Esophagus muscularis mucosa (tissue), 3 donors: Measurements from ENCODE around the gene VPS13D.

Source experiments
- POLR2A ChIP-seq: fragments of 450-650 bp; IDR thresholded peaks from one replicate; pipeline ENCODE4 v1.6.1; 2017; ENCODE audit warnings: antibody characterized with exemption, moderate library complexity, mild to moderate bottlenecking, low read depth
- TF ChIP-seq, protein P1 (sequence below), 3 experiments: fragments of 200-600 bp in 2 of 3; fragments of 450-650 bp in 1 of 3; sonication (generic) in 2 of 3; IDR thresholded peaks; one replicate each; pipeline ENCODE4 v1.5.1; 2017 to 2019; ENCODE audit warnings: antibody characterized with exemption in 3 of 3, mild to moderate bottlenecking in 2 of 3, moderate library complexity in 1 of 3

DNA sequence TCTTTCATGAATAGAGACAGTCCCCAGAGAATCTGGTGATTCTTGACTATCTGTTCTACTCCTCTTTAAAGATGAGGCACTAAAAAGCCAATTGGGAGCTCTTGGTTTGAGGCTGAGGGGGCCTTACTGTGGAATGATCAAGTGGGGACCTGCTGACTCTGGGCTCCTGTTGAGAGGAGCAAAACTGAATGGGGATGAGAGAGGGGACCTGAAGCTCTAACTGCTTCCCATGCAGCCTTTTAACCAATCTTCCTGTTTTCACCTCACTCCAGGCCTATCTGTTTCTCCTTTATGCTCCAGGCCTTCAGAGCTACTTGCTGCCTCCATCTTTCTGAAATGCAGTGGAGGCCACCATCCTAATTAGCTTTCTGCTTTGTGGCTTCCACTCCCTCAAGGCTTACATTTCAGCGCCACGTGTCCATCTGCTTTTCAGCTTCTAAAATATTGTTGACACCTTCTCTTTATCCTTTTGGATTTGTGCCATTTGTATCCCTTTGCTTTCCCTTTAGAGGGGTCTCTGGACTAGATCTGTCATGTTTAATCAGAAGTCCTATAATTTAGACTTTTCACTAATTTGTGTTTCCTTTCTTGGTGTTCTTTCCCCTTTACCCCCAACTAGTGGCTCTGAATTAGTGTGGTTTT, 242.4 kb downstream of the VPS13D start:
- TF ChIP-seq, protein P1, sequence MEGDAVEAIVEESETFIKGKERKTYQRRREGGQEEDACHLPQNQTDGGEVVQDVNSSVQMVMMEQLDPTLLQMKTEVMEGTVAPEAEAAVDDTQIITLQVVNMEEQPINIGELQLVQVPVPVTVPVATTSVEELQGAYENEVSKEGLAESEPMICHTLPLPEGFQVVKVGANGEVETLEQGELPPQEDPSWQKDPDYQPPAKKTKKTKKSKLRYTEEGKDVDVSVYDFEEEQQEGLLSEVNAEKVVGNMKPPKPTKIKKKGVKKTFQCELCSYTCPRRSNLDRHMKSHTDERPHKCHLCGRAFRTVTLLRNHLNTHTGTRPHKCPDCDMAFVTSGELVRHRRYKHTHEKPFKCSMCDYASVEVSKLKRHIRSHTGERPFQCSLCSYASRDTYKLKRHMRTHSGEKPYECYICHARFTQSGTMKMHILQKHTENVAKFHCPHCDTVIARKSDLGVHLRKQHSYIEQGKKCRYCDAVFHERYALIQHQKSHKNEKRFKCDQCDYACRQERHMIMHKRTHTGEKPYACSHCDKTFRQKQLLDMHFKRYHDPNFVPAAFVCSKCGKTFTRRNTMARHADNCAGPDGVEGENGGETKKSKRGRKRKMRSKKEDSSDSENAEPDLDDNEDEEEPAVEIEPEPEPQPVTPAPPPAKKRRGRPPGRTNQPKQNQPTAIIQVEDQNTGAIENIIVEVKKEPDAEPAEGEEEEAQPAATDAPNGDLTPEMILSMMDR (IDR thresholded peaks at IDR 0.05): no peak
- no peak for TF ChIP-seq POLR2A
